ENCODE measurements around the gene RBMS3. TPM values are rescaled to one million over a fixed set of nuclear protein-coding genes. Genes with fewer than 3 reads are reported as not detected.

Gene RBMS3
- total RNA-seq, 2 donors from 2014 or later, result 31.7 to 45.1 TPM

GRCh38 chr3:29914861-29915524, 634.1 kb downstream of the RBMS3 start:
- no peak overlapping the region for H3K27ac ChIP-seq
- WGBS, result 58% methylated on average over 3 of the region's 3 CpGs
- H3K4me1 ChIP-seq (replicated peaks), result no peaks in the 10 kb centered on the region
- H3K4me3 ChIP-seq, result no peak overlapping the region
- no peaks in the 10 kb centered on the region for H3K36me3 ChIP-seq
- H3K27me3 ChIP-seq (replicated peaks; ENCODE audit: insufficient read depth), result no peaks in the 10 kb centered on the region
- intact Hi-C loops (cut with DNase I), result no loop called here
- no peak for TF ChIP-seq CTCF (IDR thresholded peaks at IDR 0.05)
- TF ChIP-seq POLR2AphosphoS5 (IDR thresholded peaks at IDR 0.05), result no peak
- no peak for TF ChIP-seq POLR2A (IDR thresholded peaks at IDR 0.05)
- no peak for DNase-seq (ENCODE audit: low spot score)
- H3K9me3 ChIP-seq, result no peaks in the 10 kb centered on the region

- H3K4me3 ChIP-seq, result no peak overlapping the region
- WGBS, result 82% methylated on average over 1 of the region's 1 CpG
- no peak for TF ChIP-seq POLR2A (IDR thresholded peaks at IDR 0.05)
- H3K4me1 ChIP-seq (replicated peaks), result no peaks in the 10 kb centered on the region
- intact Hi-C loops (cut with DNase I), result no loop called here
- H3K36me3 ChIP-seq, result no peaks in the 10 kb centered on the region
- H3K27me3 ChIP-seq (replicated peaks; ENCODE audit: insufficient read depth), result no peaks in the 10 kb centered on the region
- H3K9me3 ChIP-seq, result no peaks in the 10 kb centered on the region
- DNase-seq (ENCODE audit: low spot score), result no peak
- no peak overlapping the region for H3K27ac ChIP-seq
Observed at GRCh38 chr3:29919571-29919970, 638.7 kb downstream of the RBMS3 start.

- H3K4me3 ChIP-seq, result no peak overlapping the region
- no peaks in the 10 kb centered on the region for H3K27me3 ChIP-seq (replicated peaks; ENCODE audit: insufficient read depth)
- H3K9me3 ChIP-seq, result no peaks in the 10 kb centered on the region
- H3K4me1 ChIP-seq (replicated peaks), result no peaks in the 10 kb centered on the region
- TF ChIP-seq CTCF (IDR thresholded peaks at IDR 0.05), result no peak
- no peak for TF ChIP-seq POLR2AphosphoS5 (IDR thresholded peaks at IDR 0.05)
- TF ChIP-seq POLR2A (IDR thresholded peaks at IDR 0.05), result no peak
- no peak for DNase-seq (ENCODE audit: low spot score)
- WGBS, result 53% methylated on average over 5 of the region's 5 CpGs
- no peak overlapping the region for H3K27ac ChIP-seq
- no peaks in the 10 kb centered on the region for H3K36me3 ChIP-seq
- intact Hi-C loops (cut with DNase I), result no loop called here
Observed at GRCh38 chr3:29922992-29923746, 642.3 kb downstream of the RBMS3 start.

GRCh38 chr3:29924783-29925561, 644.1 kb downstream of the RBMS3 start:
- Histone ChIP-seq H3K27me3 (replicated peaks; ENCODE audit: insufficient read depth) (no peaks in the 10 kb centered on the region), H3K4me1 (replicated peaks) (no peaks in the 10 kb centered on the region), H3K27ac (no peak overlapping the region), H3K36me3 (no peaks in the 10 kb centered on the region), H3K4me3 (no peak overlapping the region), H3K9me3 (no peaks in the 10 kb centered on the region)
- TF ChIP-seq POLR2A (IDR thresholded peaks at IDR 0.05) (no peak), POLR2AphosphoS5 (IDR thresholded peaks at IDR 0.05) (no peak), CTCF (IDR thresholded peaks at IDR 0.05) (no peak)
- WGBS, result 93% methylated on average over 10 of the region's 10 CpGs
- no peak for DNase-seq (ENCODE audit: low spot score)
- intact Hi-C loops (cut with DNase I), result no loop called here

GRCh38 chr3:29926378-29926777, 645.5 kb downstream of the RBMS3 start:
- H3K4me1 ChIP-seq (replicated peaks), result no peaks in the 10 kb centered on the region
- no peak for TF ChIP-seq POLR2A (IDR thresholded peaks at IDR 0.05)
- no peak for TF ChIP-seq CTCF (IDR thresholded peaks at IDR 0.05)
- TF ChIP-seq POLR2AphosphoS5 (IDR thresholded peaks at IDR 0.05), result no peak
- no peak overlapping the region for H3K4me3 ChIP-seq
- no peaks in the 10 kb centered on the region for H3K27me3 ChIP-seq (replicated peaks; ENCODE audit: insufficient read depth)
- DNase-seq (ENCODE audit: low spot score), result no peak
- 48% methylated on average over 2 of the region's 2 CpGs for WGBS
- no peak overlapping the region for H3K27ac ChIP-seq
- no peaks in the 10 kb centered on the region for H3K9me3 ChIP-seq
- intact Hi-C loops (cut with DNase I), result no loop called here
- no peaks in the 10 kb centered on the region for H3K36me3 ChIP-seq
